Loucy (cell line): Measurements from ENCODE around the gene SLC1A4.

Experiments used
- EZH2phosphoT487 ChIP-seq: fragments of 200-600 bp; IDR thresholded peaks from 2 replicates; pipeline ENCODE4 v1.6.1; 2018; ENCODE audit warnings: antibody characterized with exemption, mild to moderate bottlenecking, moderate library complexity, borderline replicate concordance
- TF ChIP-seq, protein P1 (sequence below): fragments of 200-600 bp; sonication (generic); conservative IDR thresholded peaks from 2 replicates; pipeline ENCODE4 v1.5.1; 2014; ENCODE audit warnings: mild to moderate bottlenecking, antibody characterized with exemption, low read length

- TF ChIP-seq, protein P1, sequence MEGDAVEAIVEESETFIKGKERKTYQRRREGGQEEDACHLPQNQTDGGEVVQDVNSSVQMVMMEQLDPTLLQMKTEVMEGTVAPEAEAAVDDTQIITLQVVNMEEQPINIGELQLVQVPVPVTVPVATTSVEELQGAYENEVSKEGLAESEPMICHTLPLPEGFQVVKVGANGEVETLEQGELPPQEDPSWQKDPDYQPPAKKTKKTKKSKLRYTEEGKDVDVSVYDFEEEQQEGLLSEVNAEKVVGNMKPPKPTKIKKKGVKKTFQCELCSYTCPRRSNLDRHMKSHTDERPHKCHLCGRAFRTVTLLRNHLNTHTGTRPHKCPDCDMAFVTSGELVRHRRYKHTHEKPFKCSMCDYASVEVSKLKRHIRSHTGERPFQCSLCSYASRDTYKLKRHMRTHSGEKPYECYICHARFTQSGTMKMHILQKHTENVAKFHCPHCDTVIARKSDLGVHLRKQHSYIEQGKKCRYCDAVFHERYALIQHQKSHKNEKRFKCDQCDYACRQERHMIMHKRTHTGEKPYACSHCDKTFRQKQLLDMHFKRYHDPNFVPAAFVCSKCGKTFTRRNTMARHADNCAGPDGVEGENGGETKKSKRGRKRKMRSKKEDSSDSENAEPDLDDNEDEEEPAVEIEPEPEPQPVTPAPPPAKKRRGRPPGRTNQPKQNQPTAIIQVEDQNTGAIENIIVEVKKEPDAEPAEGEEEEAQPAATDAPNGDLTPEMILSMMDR, result no peak
- TF ChIP-seq EZH2phosphoT487, result no peak
These were observed 33.0 kb downstream of the SLC1A4 start for GRCh38 chr2:65022189-65022588.
